ENCODE data around the gene FLYWCH2.

FLYWCH2 gene

GRCh38 chr16:2881783-2882649 is 999 bp upstream of the FLYWCH2 start:
- peak in 7 of 56 donors; percentile 18 to 64 (median 43) for DNase-seq

DNA sequence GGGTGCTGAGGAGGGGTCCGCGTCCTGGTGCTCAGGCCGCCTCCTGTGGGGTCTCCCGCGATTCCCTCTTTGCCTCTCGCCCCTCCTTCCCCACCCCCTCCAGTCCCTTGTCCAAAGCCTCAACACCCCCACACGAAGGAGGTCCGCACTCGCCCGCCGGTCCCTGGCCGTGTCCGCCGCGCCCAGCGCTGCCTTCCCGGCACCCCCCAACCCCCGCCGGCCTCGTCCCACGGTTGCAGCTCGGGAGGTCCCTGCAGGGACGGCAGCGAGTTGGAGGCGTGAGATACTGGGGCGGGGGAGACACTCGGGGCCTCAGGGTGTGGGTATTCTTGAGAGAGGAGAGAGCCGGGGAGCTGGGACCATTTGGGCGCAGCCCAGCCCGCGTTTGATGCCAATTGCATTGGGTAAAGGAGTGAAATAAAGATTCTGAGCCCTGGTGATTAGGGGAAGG is 468 bp downstream of the FLYWCH2 start:
- peak in 12 of 56 donors; percentile 22 to 57 (median 34) for DNase-seq

DNA sequence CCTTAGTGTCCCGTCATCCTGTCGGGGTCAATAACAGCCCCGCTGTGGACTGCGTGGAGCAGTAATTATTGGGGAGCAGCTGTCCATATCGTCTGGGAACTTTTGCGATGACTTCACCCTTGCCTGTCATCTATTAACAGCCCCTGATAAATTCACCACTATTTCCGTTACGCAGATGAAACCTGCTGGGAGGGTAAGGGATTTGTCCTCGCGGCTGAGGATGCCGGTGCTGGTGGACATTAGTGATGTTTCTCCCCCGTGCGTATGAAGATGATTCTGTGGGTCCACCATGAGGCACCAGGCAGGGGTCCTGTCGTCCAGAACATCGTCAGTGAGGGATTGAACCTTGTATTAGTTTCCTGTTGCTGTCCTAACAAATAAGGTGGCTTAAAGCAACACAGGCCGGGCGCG is 1.0 kb downstream of the FLYWCH2 start:
- no peak for DNase-seq

- no peak for DNase-seq
Measured at GRCh38 chr16:2894231-2894630, 11.2 kb downstream of the FLYWCH2 start.

- DNase-seq, result no peak
Measured at GRCh38 chr16:2895813-2896212, 12.8 kb downstream of the FLYWCH2 start.

DNA sequence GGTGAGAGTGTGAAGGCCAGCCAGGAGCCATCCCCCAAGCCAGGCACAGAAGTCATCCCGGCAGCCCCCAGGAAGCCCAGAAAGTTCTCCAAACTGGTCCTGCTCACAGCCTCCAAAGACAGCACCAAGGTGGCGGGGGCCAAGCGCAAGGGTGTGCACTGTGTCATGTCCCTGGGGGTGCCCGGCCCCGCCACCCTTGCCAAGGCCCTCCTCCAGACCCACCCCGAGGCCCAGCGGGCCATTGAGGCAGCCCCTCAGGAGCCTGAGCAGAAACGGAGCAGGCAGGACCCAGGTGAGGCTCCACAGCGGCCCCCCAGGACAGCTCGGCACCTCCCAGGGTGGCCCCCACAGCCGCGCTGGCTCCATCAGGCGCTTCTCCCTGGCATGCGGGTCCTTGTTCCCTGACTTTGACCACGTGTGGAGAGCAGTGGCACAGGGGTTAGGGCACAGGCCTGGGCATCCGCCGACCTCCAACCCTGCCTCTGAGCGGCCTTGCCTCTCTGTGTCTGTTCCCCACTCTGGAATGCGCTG is 13.5 kb downstream of the FLYWCH2 start:
- no peak for DNase-seq

GRCh38 chr16:2897110-2897509 is 14.1 kb downstream of the FLYWCH2 start:
- DNase-seq, result no peak

DNA sequence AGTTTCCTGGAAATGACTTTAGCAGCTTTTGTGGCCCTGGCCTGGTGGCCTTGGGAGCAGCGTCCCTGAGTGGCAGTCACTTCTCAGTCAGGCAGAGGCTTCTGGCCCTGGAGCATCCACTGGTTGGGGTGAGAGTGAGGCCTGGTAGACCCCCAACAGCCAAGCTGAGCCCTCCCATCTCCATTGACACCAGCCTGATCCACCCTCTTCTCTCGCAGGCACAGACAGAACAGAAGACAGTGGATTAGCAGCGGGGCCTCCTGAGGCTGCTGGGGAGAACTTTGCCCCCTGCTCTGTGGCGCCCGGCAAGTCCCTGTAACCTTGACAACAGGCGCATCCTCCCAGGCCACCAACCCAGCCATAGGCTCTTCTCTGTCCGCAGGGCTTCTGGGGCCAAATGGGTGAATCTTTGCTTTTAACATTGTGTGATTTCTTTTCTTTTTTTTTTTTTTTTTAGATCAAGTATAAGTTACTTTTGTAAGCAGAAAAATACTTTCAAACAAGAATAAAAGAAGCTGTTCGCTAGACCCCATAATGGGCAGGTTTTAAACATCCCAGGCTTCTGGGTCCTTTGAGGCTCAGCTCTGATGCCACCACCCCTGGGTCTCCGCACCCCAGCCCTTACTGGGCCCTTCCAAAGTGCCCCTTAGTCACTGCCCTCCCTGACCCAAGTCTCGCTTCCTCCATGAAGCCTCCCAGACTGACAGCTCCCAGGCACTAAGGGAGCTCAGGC is 16.0 kb downstream of the FLYWCH2 start:
- DNase-seq, result peak in 1 of 56 donors; percentile 1

DNA sequence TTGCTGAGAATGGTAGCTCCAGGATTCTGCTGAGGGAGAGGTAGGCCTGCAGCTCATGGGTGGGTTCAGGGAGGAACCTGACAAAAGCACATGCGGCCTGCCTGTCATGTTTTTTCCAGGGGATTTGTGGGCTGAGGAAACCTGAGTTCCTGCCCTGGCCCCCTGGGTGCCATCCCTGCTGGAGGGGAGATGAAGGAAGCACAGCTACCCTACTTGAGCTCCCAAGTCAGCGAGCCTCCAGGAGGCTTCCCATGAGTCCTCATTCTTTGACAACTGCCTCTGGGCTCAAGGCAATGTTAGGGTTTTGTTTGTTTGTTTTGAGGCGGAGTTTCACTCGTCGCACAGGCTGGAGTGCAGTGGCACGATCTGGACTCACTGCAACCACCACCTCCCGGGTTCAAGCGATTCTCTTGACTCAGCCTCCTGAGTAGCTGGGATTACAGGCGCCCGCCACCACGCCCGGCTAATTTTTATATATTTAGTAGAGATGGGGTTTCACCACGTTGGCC is 16.6 kb downstream of the FLYWCH2 start:
- DNase-seq, result no peak

DNA sequence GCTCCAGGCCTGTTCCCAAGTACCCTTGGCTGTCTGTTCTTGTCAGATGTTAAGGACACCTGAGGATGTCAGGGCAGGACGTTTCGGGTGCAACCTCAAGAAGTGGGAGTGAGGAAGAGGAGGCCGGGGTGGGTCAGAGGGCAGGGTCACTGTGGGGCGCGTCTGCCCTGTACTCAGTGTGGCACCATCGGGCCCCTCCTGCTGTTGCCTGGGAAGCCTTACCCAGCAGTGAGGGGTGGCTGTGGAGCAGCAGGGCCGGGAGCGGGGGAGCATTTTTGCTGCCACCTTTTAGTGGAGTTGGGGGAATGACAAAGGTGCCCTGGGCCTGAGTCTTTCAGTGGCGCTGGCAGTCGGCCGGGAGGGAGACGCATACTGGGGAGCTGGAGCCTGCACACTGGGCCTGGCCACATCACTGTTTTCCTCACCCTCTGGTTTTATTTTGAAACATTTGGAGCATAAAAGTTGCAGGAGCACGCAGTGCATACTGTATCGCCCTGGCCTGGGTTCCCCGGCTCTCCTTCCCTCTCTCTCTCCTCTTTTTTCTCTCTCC is 17.6 kb downstream of the FLYWCH2 start:
- no peak for DNase-seq

GRCh38 chr16:2902337-2903130 is 19.5 kb downstream of the FLYWCH2 start:
- no peak for DNase-seq

DNA sequence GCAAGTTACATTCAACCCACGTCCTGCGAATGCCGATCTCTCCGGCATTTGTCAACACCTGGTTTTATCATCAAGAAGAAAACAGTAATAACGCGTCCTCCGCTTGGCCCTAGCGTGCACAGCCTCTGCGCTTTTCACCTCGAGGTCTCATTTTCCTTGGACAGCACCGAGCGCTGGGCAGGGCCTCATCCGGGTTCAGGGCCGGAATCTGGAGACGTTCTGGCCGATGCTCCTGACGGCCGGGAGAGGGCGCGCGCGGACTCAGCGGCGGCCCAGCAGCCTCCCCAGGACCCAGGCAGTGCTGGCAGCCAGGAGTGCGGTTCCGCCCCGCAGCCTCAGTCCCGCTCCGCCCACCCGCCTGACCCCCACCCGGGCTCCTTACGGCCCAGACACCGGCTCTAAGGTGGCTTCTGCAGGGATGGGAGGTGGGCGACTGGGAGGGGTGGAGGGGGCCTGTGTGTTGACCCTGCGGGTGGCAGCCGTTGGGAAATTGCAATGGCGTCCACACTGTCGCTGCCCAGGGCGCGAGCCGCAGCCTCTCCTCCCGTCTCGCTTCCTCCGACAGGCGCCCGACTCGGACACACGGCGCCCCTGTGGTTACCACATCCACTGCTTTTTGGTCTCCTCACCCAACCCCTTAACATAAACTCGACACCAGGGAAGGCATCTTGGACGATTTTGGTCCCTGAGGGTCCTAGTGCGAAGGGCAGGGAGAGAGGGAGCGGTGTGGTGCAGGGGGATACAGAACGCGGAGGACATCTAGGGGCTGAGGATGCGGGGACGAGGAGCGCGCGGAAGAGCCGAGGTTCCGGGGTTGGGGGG is 21.3 kb downstream of the FLYWCH2 start:
- DNase-seq, result peak; percentile 45 to 88 (median 75)

- DNase-seq, result peak in 5 of 56 donors; percentile 48 to 78 (median 57)
Measured at GRCh38 chr16:2904922-2905240, 21.9 kb downstream of the FLYWCH2 start.

DNA sequence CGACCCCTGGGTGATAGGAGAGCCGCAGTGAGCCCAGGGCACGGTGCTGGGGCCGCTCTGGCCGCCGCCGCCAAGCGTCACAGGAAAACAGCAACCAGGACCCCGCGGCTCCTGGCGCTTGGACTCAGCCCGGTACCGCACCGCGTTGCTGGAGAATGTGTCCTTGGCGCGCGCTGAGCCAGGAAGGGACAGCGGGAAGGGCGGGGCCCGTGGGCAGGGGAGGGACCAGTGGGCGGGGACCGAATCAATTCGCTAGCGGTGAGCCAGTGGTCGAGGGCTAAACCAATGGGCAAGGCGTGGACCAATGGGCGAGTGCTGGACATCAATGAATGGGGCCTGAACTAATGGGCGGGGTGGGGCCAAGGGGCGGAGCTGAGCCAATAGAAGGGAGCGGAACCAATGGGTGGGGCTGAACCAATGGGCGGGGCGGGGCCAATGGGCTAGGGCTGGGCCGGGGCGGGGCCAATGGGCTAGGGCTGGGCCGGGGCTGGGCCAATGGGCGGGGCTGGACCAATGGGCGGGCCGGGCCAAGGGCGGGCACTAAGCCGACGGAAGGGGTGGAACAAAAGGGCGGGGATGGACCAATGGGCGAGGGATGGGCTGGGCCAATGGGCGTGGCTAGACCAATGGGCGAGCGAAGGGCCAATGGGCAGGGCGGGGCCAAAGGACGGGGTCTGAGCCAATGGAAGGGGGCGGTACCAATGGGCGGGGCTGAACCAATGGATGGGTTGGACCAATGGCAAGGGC is 22.4 kb downstream of the FLYWCH2 start:
- DNase-seq, result peak; percentile 97 to 100 (median 100)

DNA sequence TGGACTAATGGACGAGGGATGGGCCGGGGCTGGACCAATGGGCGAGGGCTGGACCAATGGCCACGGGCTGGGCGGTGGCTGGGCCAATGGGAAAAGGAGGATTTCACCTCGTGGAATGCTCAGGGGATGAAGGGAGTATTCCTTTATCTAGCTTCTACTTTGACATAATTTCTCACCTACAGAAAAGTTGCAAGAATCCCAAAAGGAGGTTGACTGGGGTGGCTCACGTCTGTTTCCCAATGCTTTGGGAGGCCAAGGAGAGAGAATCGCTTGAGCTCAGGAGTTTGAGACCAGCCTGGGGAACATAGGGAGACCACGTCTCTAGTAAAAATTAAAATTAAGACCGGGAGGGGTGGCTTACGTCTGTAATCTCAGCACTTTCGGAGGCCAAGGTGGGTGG is 23.0 kb downstream of the FLYWCH2 start:
- DNase-seq, result no peak

- peak in 24 of 56 donors; percentile 2 to 50 (median 26) for DNase-seq
Measured at GRCh38 chr16:2907084-2907753, 24.2 kb downstream of the FLYWCH2 start.

GRCh38 chr16:2910441-2910969 is 27.5 kb downstream of the FLYWCH2 start:
- no peak for DNase-seq

DNA sequence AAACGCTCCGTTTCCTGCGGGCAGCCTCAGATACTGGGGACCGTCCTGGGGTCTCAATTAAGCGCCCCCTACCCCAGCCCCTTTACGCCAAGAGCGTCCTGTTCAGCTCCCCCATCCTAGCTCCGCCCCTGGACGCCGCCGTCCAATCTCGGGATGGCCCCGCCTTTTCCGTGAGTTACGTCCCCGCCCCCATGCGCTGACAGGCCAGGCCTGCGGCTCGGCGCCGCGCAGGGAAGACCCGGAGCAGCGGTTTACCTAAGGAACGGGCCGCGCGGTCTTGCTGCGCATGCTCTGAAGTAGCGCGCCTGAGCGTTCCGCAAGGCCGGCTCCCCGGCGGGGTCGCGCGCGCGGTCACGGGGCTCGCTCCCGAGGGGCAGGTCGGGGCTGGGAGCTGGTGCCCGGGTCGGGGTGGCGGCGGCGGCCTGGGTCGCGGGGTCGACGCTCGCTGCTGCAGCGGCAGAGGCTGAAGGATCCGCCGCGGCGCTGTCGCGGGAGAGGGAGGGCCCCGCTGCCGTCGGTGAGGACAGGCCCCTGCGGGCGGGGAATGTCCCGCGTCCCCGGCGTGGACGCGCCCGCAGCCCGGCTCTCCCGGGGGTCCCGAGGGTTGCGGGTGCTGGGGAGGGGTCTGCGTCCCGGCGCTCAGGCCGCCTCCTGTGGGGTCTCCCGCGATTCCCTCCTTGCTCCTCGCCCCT is 28.8 kb downstream of the FLYWCH2 start, which contains the start of gene FLYWCH1:
Gene FLYWCH1 (plus strand): TSS at position 294 of the 692 bp plus-strand sequence. CDS start 17,755 bp downstream, outside the sequence.
- peak; percentile 58 to 99 (median 95) for DNase-seq

Measured in amygdala (tissue), 56 donors.